ENCODE data around the gene CNTN2.

DNA sequence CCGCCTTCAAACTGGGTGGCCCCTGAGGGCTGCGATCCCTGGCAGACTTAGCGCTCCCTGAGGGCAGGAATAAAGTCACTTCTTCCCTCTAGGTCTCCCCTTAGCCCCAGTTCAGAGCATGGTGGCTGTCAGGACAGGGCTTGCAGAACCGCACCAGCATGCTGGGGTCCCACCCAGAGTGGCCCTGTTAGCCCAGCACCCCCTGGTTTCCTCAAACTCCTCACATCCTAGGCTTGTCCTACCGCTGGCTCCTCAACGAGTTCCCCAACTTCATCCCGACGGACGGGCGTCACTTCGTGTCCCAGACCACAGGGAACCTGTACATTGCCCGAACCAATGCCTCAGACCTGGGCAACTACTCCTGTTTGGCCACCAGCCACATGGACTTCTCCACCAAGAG is 15.8 kb downstream of the CNTN2 start:
- TF ChIP-seq, protein P1, sequence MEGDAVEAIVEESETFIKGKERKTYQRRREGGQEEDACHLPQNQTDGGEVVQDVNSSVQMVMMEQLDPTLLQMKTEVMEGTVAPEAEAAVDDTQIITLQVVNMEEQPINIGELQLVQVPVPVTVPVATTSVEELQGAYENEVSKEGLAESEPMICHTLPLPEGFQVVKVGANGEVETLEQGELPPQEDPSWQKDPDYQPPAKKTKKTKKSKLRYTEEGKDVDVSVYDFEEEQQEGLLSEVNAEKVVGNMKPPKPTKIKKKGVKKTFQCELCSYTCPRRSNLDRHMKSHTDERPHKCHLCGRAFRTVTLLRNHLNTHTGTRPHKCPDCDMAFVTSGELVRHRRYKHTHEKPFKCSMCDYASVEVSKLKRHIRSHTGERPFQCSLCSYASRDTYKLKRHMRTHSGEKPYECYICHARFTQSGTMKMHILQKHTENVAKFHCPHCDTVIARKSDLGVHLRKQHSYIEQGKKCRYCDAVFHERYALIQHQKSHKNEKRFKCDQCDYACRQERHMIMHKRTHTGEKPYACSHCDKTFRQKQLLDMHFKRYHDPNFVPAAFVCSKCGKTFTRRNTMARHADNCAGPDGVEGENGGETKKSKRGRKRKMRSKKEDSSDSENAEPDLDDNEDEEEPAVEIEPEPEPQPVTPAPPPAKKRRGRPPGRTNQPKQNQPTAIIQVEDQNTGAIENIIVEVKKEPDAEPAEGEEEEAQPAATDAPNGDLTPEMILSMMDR (optimal IDR thresholded peaks at IDR 0.05 in 1 of 3, IDR thresholded peaks at IDR 0.05 in 1 of 3, conservative IDR thresholded peaks at IDR 0.05 in 1 of 3; ENCODE audit: extremely low read depth in 1 of 3, insufficient read depth in 2 of 3, low read length in 3 of 3): no peak
- TF ChIP-seq EZH2 (IDR thresholded peaks at IDR 0.05; ENCODE audit: low read length): no peak
